ENCODE data around the gene PFKM. TPM values are rescaled to one million over a fixed set of nuclear protein-coding genes. Genes with fewer than 3 reads are reported as not detected.

The PFKM gene
- total RNA-seq, 1 donor from 2014 or later: 19.6 TPM

DNA sequence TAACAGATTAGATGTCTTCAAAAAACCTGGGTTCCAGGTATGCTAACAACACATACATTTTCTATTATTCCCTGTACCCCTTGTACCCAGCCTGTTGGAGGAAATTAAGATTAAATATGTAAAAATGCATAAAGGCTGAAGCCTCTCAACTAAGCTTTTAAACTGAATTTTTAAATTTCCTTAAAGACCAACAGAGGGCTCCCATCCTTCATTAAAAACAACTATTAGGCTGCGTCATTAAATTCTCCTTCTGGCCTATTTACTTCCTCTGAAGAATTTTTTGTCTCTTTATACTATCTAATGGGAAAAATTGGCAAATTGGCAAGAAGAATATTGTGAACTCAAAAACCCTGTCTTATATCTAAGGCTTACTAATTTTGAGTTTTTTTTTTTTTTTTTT is 35.1 kb upstream of the PFKM start:
- no peak overlapping the region for H3K27ac ChIP-seq
- intact Hi-C loops (cut with DNase I): loop anchor here (2.0 kb wide), 1 partner anchor 105 kb away; no protein-coding TSS in a partner anchor
- peak; percentile 24 to 46 (median 35) for TF ChIP-seq CTCF (IDR thresholded peaks at IDR 0.05)
- DNase-seq (ENCODE audit: low spot score in 2 of 2): no peak
- H3K36me3 ChIP-seq: peaks cover 23 to 70% of the 10 kb centered on the region in 2 donors
- no peaks in the 10 kb centered on the region for H3K27me3 ChIP-seq
- no peaks in the 10 kb centered on the region for H3K4me1 ChIP-seq
- H3K4me3 ChIP-seq: no peak overlapping the region
- no peaks in the 10 kb centered on the region for H3K9me3 ChIP-seq

GRCh38 chr12:48084841-48085460 is 34.2 kb upstream of the PFKM start:
- peaks cover 23 to 68% of the 10 kb centered on the region in 2 donors for H3K36me3 ChIP-seq
- intact Hi-C loops (cut with DNase I): loop anchor here (1.0 to 2.0 kb wide), 2 partner anchors 80 to 104 kb away; no protein-coding TSS in a partner anchor
- TF ChIP-seq CTCF (IDR thresholded peaks at IDR 0.05): no peak

GRCh38 chr12:48086327-48086726 is 32.8 kb upstream of the PFKM start:
- H3K27ac ChIP-seq: no peak overlapping the region
- no peaks in the 10 kb centered on the region for H3K9me3 ChIP-seq
- no peak for TF ChIP-seq CTCF (IDR thresholded peaks at IDR 0.05)
- H3K4me1 ChIP-seq: no peaks in the 10 kb centered on the region
- DNase-seq (ENCODE audit: low spot score in 2 of 2): no peak
- peaks cover 29 to 68% of the 10 kb centered on the region in 2 donors for H3K36me3 ChIP-seq
- H3K4me3 ChIP-seq: no peak overlapping the region
- H3K27me3 ChIP-seq: no peaks in the 10 kb centered on the region
- intact Hi-C loops (cut with DNase I): no loop called here

More at GRCh38 chr12:48084841-48085460, 34.2 kb upstream of the PFKM start:
- Histone ChIP-seq H3K27me3 (no peaks in the 10 kb centered on the region), H3K9me3 (no peaks in the 10 kb centered on the region), H3K4me1 (no peaks in the 10 kb centered on the region), H3K4me3 (no peak overlapping the region), H3K27ac (no peak overlapping the region)
- no peak for DNase-seq (ENCODE audit: low spot score in 2 of 2)

- DNase-seq (ENCODE audit: low spot score in 2 of 2): no peak
- no peaks in the 10 kb centered on the region for H3K9me3 ChIP-seq
- no peak for TF ChIP-seq CTCF (IDR thresholded peaks at IDR 0.05)
- H3K4me1 ChIP-seq: no peaks in the 10 kb centered on the region
- peaks cover 30 to 58% of the 10 kb centered on the region in 2 donors for H3K36me3 ChIP-seq
- H3K27ac ChIP-seq: no peak overlapping the region
- H3K27me3 ChIP-seq: no peaks in the 10 kb centered on the region
- no peak overlapping the region for H3K4me3 ChIP-seq
- intact Hi-C loops (cut with DNase I): no loop called here
These were observed 26.6 kb upstream of the PFKM start for GRCh38 chr12:48092611-48093010.

- Histone ChIP-seq H3K27me3 (no peaks in the 10 kb centered on the region), H3K36me3 (peaks cover 0 to 5% of the 10 kb centered on the region in 2 donors), H3K9me3 (no peaks in the 10 kb centered on the region), H3K4me3 (peak overlapping the region; percentile 83 to 93), H3K27ac (no peak overlapping the region), H3K4me1 (peaks cover 4 to 12% of the 10 kb centered on the region in 2 donors)
- DNase-seq (ENCODE audit: low spot score in 2 of 2): no peak
- TF ChIP-seq CTCF (IDR thresholded peaks at IDR 0.05): no peak
- intact Hi-C loops (cut with DNase I): loop anchor here (10.0 kb wide), 2 partner anchors 200 to 580 kb away; partner anchors contain the start of genes KANSL2 and VDR
These were observed 14.6 kb upstream of the PFKM start for GRCh38 chr12:48104531-48104930.
